ENCODE data around the gene HS3ST1. TPM values are rescaled to one million over a fixed set of nuclear protein-coding genes. Genes with fewer than 3 reads are reported as not detected.

Gene HS3ST1
- polyA plus RNA-seq, 1 donor from 2014 or later, result 5.5 TPM

- no peaks in the 10 kb centered on the region for H3K9me3 Mint-ChIP-seq
- no peak overlapping the region for H3K4me3 Mint-ChIP-seq
- H3K36me3 Mint-ChIP-seq, result peaks cover 4% of the 10 kb centered on the region
- H3K27ac Mint-ChIP-seq, result no peak overlapping the region
- H3K4me1 Mint-ChIP-seq, result peaks cover 0 to 3% (median 0%) of the 10 kb centered on the region in 3 donors
- H3K27me3 Mint-ChIP-seq, result no peaks in the 10 kb centered on the region
These were observed 17.6 kb upstream of the HS3ST1 start for GRCh38 chr4:11446155-11446811.

- peaks cover 12 to 26% (median 14%) of the 10 kb centered on the region in 3 donors for H3K4me1 Mint-ChIP-seq
- H3K9me3 Mint-ChIP-seq, result no peaks in the 10 kb centered on the region
- peaks cover 9% of the 10 kb centered on the region for H3K36me3 Mint-ChIP-seq
- no peak overlapping the region for H3K27ac Mint-ChIP-seq
- no peaks in the 10 kb centered on the region for H3K27me3 Mint-ChIP-seq
- no peak overlapping the region for H3K4me3 Mint-ChIP-seq
These were observed 12.5 kb upstream of the HS3ST1 start for GRCh38 chr4:11441194-11441556.

GRCh38 chr4:11440481-11441193 is 11.9 kb upstream of the HS3ST1 start:
- peaks cover 6% of the 10 kb centered on the region for H3K36me3 Mint-ChIP-seq
- no peaks in the 10 kb centered on the region for H3K27me3 Mint-ChIP-seq
- no peak overlapping the region for H3K4me3 Mint-ChIP-seq
- H3K4me1 Mint-ChIP-seq, result peaks cover 18 to 29% (median 19%) of the 10 kb centered on the region in 3 donors
- H3K27ac Mint-ChIP-seq, result no peak overlapping the region
- H3K9me3 Mint-ChIP-seq, result no peaks in the 10 kb centered on the region

- no peak overlapping the region for H3K4me3 Mint-ChIP-seq
- H3K36me3 Mint-ChIP-seq, result peaks cover 5% of the 10 kb centered on the region
- peak overlapping the region in 1 of 3 donors; percentile 10 for H3K27ac Mint-ChIP-seq
- peaks cover 0 to 2% (median 0%) of the 10 kb centered on the region in 3 donors for H3K9me3 Mint-ChIP-seq
- H3K4me1 Mint-ChIP-seq, result peaks cover 25 to 36% (median 27%) of the 10 kb centered on the region in 3 donors
- no peaks in the 10 kb centered on the region for H3K27me3 Mint-ChIP-seq
These were observed 11.1 kb upstream of the HS3ST1 start for GRCh38 chr4:11439836-11440235.

- Mint-ChIP-seq H3K9me3 (peaks cover 0 to 7% (median 0%) of the 10 kb centered on the region in 3 donors), H3K36me3 (peaks cover 5% of the 10 kb centered on the region), H3K4me1 (peaks cover 27 to 36% (median 28%) of the 10 kb centered on the region in 3 donors)
These were observed 10.0 kb upstream of the HS3ST1 start for GRCh38 chr4:11438647-11439046.

GRCh38 chr4:11436673-11437072 is 8.0 kb upstream of the HS3ST1 start:
- Mint-ChIP-seq H3K36me3 (peaks cover 5% of the 10 kb centered on the region), H3K4me1 (peaks cover 30 to 41% (median 40%) of the 10 kb centered on the region in 3 donors), H3K4me3 (peak overlapping the region; percentile 55 to 94 (median 72)), H3K9me3 (peaks cover 0 to 7% (median 0%) of the 10 kb centered on the region in 3 donors), H3K27ac (peak overlapping the region in 2 of 3 donors; percentile 38 to 87), H3K27me3 (no peaks in the 10 kb centered on the region)

More at GRCh38 chr4:11438647-11439046, 10.0 kb upstream of the HS3ST1 start:
- H3K4me3 Mint-ChIP-seq, result no peak overlapping the region
- no peak overlapping the region for H3K27ac Mint-ChIP-seq
- no peaks in the 10 kb centered on the region for H3K27me3 Mint-ChIP-seq

- Mint-ChIP-seq H3K9me3 (peaks cover 0 to 7% (median 0%) of the 10 kb centered on the region in 3 donors), H3K27ac (peak overlapping the region; percentile 3 to 87 (median 60)), H3K36me3 (peaks cover 5% of the 10 kb centered on the region), H3K27me3 (no peaks in the 10 kb centered on the region), H3K4me3 (peak overlapping the region; percentile 9 to 94 (median 72)), H3K4me1 (peaks cover 36 to 47% (median 44%) of the 10 kb centered on the region in 3 donors)
These were observed 7.4 kb upstream of the HS3ST1 start for GRCh38 chr4:11436084-11436483.

- Mint-ChIP-seq H3K27ac (peak overlapping the region; percentile 3 to 87 (median 60)), H3K36me3 (peaks cover 5% of the 10 kb centered on the region), H3K9me3 (peaks cover 0 to 7% (median 0%) of the 10 kb centered on the region in 3 donors), H3K4me3 (peak overlapping the region in 3 of 4 donors; percentile 9 to 94 (median 84)), H3K4me1 (peaks cover 37 to 52% (median 42%) of the 10 kb centered on the region in 3 donors), H3K27me3 (no peaks in the 10 kb centered on the region)
These were observed 6.9 kb upstream of the HS3ST1 start for GRCh38 chr4:11435557-11435956.

GRCh38 chr4:11431111-11431510 is 2.4 kb upstream of the HS3ST1 start:
- peaks cover 31 to 54% (median 37%) of the 10 kb centered on the region in 3 donors for H3K4me1 Mint-ChIP-seq
- peak overlapping the region in 2 of 3 donors; percentile 28 to 65 for H3K27ac Mint-ChIP-seq
- H3K4me3 Mint-ChIP-seq, result peak overlapping the region in 3 of 4 donors; percentile 52 to 97 (median 73)
- no peaks in the 10 kb centered on the region for H3K36me3 Mint-ChIP-seq
- peaks cover 0 to 7% (median 1%) of the 10 kb centered on the region in 3 donors for H3K9me3 Mint-ChIP-seq
- peaks cover 10% of the 10 kb centered on the region for H3K27me3 Mint-ChIP-seq

GRCh38 chr4:11430536-11430935 is 1.8 kb upstream of the HS3ST1 start:
- no peak overlapping the region for H3K27ac Mint-ChIP-seq
- H3K36me3 Mint-ChIP-seq, result no peaks in the 10 kb centered on the region
- H3K4me1 Mint-ChIP-seq, result peaks cover 31 to 51% (median 35%) of the 10 kb centered on the region in 3 donors
- peaks cover 10% of the 10 kb centered on the region for H3K27me3 Mint-ChIP-seq
- peak overlapping the region; percentile 30 to 97 (median 62) for H3K4me3 Mint-ChIP-seq
- peaks cover 0 to 7% (median 1%) of the 10 kb centered on the region in 3 donors for H3K9me3 Mint-ChIP-seq

GRCh38 chr4:11429699-11430045 is 978 bp upstream of the HS3ST1 start:
- Mint-ChIP-seq H3K36me3 (no peaks in the 10 kb centered on the region), H3K4me1 (peaks cover 28 to 47% (median 29%) of the 10 kb centered on the region in 3 donors), H3K4me3 (peak overlapping the region; percentile 89 to 97 (median 94)), H3K9me3 (peaks cover 0 to 4% (median 1%) of the 10 kb centered on the region in 3 donors), H3K27me3 (peaks cover 10% of the 10 kb centered on the region), H3K27ac (peak overlapping the region in 1 of 3 donors; percentile 92)

GRCh38 chr4:11428899-11429698 is 405 bp upstream of the HS3ST1 start:
- H3K4me3 Mint-ChIP-seq, result peak overlapping the region; percentile 89 to 97 (median 94)
- peaks cover 0 to 1% (median 0%) of the 10 kb centered on the region in 3 donors for H3K9me3 Mint-ChIP-seq
- peaks cover under 1% of the 10 kb centered on the region for H3K36me3 Mint-ChIP-seq
- peaks cover 30 to 50% (median 32%) of the 10 kb centered on the region in 3 donors for H3K4me1 Mint-ChIP-seq
- peaks cover 10% of the 10 kb centered on the region for H3K27me3 Mint-ChIP-seq
- peak overlapping the region in 2 of 3 donors; percentile 88 to 92 for H3K27ac Mint-ChIP-seq

GRCh38 chr4:11427121-11427996 is 1.3 kb downstream of the HS3ST1 start:
- Mint-ChIP-seq H3K4me3 (peak overlapping the region; percentile 89 to 97 (median 94)), H3K27me3 (peaks cover 12% of the 10 kb centered on the region), H3K27ac (peak overlapping the region in 1 of 3 donors; percentile 92), H3K9me3 (peaks cover 0 to 1% (median 0%) of the 10 kb centered on the region in 3 donors), H3K36me3 (peaks cover 3% of the 10 kb centered on the region), H3K4me1 (peaks cover 36 to 53% (median 38%) of the 10 kb centered on the region in 3 donors)

- Mint-ChIP-seq H3K27me3 (peaks cover 12% of the 10 kb centered on the region), H3K27ac (peak overlapping the region in 1 of 3 donors; percentile 92), H3K9me3 (peaks cover 0 to 1% (median 0%) of the 10 kb centered on the region in 3 donors), H3K4me1 (peaks cover 34 to 50% (median 38%) of the 10 kb centered on the region in 3 donors), H3K4me3 (peak overlapping the region; percentile 41 to 97 (median 84)), H3K36me3 (peaks cover 3% of the 10 kb centered on the region)
These were observed 2.0 kb downstream of the HS3ST1 start for GRCh38 chr4:11426731-11427120.

Measured in IgD-negative memory B cell (primary cell).